H1 (cell line): ENCODE results near the gene ZNF277. TPM values are rescaled to one million over a fixed set of nuclear protein-coding genes. Genes with fewer than 3 reads are reported as not detected.

ENCODE experiments used
- CHD2 ChIP-seq: IDR thresholded peaks from 2 replicates; pipeline ENCODE4 v1.6.1; 2012; ENCODE audit warnings: low read length, improper control_type of control experiment
- EGR1 ChIP-seq: IDR thresholded peaks from 2 replicates; pipeline ENCODE4 v1.6.1; 2011; ENCODE audit warnings: low read depth, low read length, borderline replicate concordance
- KDM1A ChIP-seq: fragments of 200-600, 300-600 bp; sonication (generic); IDR thresholded peaks from 2 replicates; pipeline ENCODE4 v1.7.1; 2016; ENCODE audit warnings: mild to moderate bottlenecking, low read length, borderline replicate concordance
- KDM5A ChIP-seq: fragments of 200-600 bp; IDR thresholded peaks from 2 replicates; pipeline ENCODE4 v1.7.1; 2012; ENCODE audit warnings: mild to moderate bottlenecking, low read length, inconsistent platforms, mixed read lengths
- POLR2AphosphoS5 ChIP-seq: IDR thresholded peaks from 2 replicates; pipeline ENCODE4 v1.6.1; 2011; ENCODE audit warnings: low read depth, low read length
- polyA plus RNA-seq, 7 experiments: library from polyadenylated mRNA; depleted of rRNA in 3 of 7; stranded (reverse) in 5 of 7; unstranded in 2 of 7; fragments of >200 nt in 5 of 7; fragments of 200-250 nt in 2 of 7; gene quantifications; 1 replicate in 5 of 7; 2 replicates in 1 of 7; 4 replicates in 1 of 7; pipeline versions ENCODE4 v1.2.1 to v1.2.3, GENCODE V29; 2011 to 2013; ENCODE audit warnings: missing spikeins in 2 of 7, mixed read lengths in 2 of 7
- total RNA-seq: library from RNA; stranded (reverse); fragmentation: NEBNext Ultra II Directional; extraction: Animal tissue kit (Norgen Biotek cat#: 25700); gene quantifications from 2 replicates; pipeline ENCODE4 v1.2.1, GENCODE V29; 2021
- TF ChIP-seq, protein P1 (sequence below), 3 experiments: IDR thresholded peaks; 1 replicate in 2 of 3; 2 replicates in 1 of 3; pipeline versions ENCODE4 v1.5.1 to v1.6.1; 2011; ENCODE audit warnings: low read length in 3 of 3, mild to moderate bottlenecking in 3 of 3, inconsistent platforms in 2 of 3, low read depth in 1 of 3, moderate library complexity in 1 of 3; ENCODE audit not compliant: insufficient read depth in 1 of 3; ENCODE audit errors: control extremely low read depth in 1 of 3
- TF ChIP-seq, protein P2 (sequence below): IDR thresholded peaks from 2 replicates; pipeline ENCODE4 v1.6.1; 2011; ENCODE audit warnings: low read depth, mild to moderate bottlenecking, low read length; ENCODE audit not compliant: insufficient read depth

Gene ZNF277
- total and polyA plus RNA-seq, 2 of the 8 experiments (the other 6 are each of a cell fraction or from before 2014, with no cell fraction given): 5.1 to 21.7 TPM

DNA sequence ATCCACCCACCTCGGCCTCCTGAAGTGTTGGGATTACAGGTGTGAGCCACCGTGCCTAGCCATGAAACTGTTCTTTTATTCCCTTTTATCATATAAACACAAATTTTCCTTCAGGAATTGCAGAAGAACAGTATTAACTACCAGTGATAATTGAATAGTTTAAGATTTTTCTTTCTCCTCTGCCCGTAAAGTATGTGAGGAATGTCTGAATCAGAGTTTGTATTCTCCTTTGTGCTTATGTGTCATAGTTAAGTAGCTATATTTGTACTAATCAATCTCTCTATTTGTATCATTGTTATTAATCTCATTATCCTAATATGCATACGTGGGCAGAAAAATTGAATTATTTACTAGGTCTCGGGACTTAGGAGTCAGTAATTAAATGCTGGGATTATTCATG, 83.6 kb downstream of the ZNF277 start (continued):
- TF ChIP-seq, protein P1, sequence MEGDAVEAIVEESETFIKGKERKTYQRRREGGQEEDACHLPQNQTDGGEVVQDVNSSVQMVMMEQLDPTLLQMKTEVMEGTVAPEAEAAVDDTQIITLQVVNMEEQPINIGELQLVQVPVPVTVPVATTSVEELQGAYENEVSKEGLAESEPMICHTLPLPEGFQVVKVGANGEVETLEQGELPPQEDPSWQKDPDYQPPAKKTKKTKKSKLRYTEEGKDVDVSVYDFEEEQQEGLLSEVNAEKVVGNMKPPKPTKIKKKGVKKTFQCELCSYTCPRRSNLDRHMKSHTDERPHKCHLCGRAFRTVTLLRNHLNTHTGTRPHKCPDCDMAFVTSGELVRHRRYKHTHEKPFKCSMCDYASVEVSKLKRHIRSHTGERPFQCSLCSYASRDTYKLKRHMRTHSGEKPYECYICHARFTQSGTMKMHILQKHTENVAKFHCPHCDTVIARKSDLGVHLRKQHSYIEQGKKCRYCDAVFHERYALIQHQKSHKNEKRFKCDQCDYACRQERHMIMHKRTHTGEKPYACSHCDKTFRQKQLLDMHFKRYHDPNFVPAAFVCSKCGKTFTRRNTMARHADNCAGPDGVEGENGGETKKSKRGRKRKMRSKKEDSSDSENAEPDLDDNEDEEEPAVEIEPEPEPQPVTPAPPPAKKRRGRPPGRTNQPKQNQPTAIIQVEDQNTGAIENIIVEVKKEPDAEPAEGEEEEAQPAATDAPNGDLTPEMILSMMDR (IDR thresholded peaks at IDR 0.05; ENCODE audit: control extremely low read depth in 1 of 3, insufficient read depth in 1 of 3, low read depth in 1 of 3, low read length in 3 of 3): no peak
- TF ChIP-seq KDM5A (no peak), KDM1A (no peak), POLR2AphosphoS5 (no peak), CHD2 (no peak), EGR1 (no peak)
- TF ChIP-seq, protein P2, sequence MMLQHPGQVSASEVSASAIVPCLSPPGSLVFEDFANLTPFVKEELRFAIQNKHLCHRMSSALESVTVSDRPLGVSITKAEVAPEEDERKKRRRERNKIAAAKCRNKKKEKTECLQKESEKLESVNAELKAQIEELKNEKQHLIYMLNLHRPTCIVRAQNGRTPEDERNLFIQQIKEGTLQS: no peak
- TF ChIP-seq, all 59 proteins: peak for 0
